Heart right ventricle (tissue), 16 donors: ENCODE data around the gene PRKCE. TPM values are rescaled to one million over a fixed set of nuclear protein-coding genes. Genes with fewer than 3 reads are reported as not detected.
A peak's percentile ranks its signal among the peaks of the same experiment; 100 is the strongest.

Experiments used
- ATAC-seq, 8 donors: fragments of 200-7000 bp; cut with Tn5 transposase; one replicate each; pipeline ENCODE4 v1.9.1; 2020; ENCODE audit warnings: mild to moderate bottlenecking in 8 of 8, moderate library complexity in 8 of 8, moderate number of reproducible peaks in 1 of 8
- DNase-seq, 2 donors: peaks; one replicate each; pipeline ENCODE4 v3.0.0-alpha.2; 2020
- H3K27ac ChIP-seq, 10 donors: fragments of 200-600 bp; sonication (generic) in 2 of 10; one replicate each; pipeline versions ENCODE4 v1.5.0 to v1.8.0; 2020 to 2022; ENCODE audit warnings: mild to moderate bottlenecking in 3 of 10
- H3K27me3 ChIP-seq, 7 donors: fragments of 200-600 bp; one replicate each; pipeline ENCODE4 v1.8.0; 2021 to 2022; ENCODE audit warnings: mild to moderate bottlenecking in 2 of 7
- H3K36me3 ChIP-seq, 9 donors: fragments of 200-600 bp; sonication (generic) in 1 of 9; one replicate each; pipeline versions ENCODE4 v1.5.0 to v1.8.0; 2020 to 2022; ENCODE audit warnings: mild to moderate bottlenecking in 2 of 9
- H3K4me1 ChIP-seq, 9 donors: fragments of 200-600 bp; sonication (generic) in 1 of 9; one replicate each; pipeline versions ENCODE4 v1.5.0 to v1.8.0; 2020 to 2022; ENCODE audit warnings: mild to moderate bottlenecking in 4 of 9
- H3K4me3 ChIP-seq, 10 donors: fragments of 200-600 bp; sonication (generic) in 2 of 10; one replicate each; pipeline versions ENCODE4 v1.5.0 to v1.8.0; 2020 to 2022; ENCODE audit warnings: mild to moderate bottlenecking in 7 of 10, moderate library complexity in 2 of 10
- H3K9me3 ChIP-seq, 11 donors: fragments of 200-600 bp in 10 of 11; sonication (generic) in 2 of 11; one replicate each; pipeline versions ENCODE4 v1.5.0 to v1.8.0; 2013 to 2022; ENCODE audit warnings: mild to moderate bottlenecking in 2 of 11, control low read depth in 1 of 11, moderate library complexity in 1 of 11
- CTCF ChIP-seq, 9 donors: fragments of 200-600 bp; sonication (generic) in 2 of 9; IDR thresholded peaks; one replicate each; pipeline versions ENCODE4 v1.5.0 to v1.8.0; 2021 to 2022; ENCODE audit warnings: antibody characterized with exemption in 9 of 9, mild to moderate bottlenecking in 5 of 9, moderate library complexity in 1 of 9
- WGBS, 2 donors: extraction: QIAGEN DNeasy Blood & Tissue Kit; methylation state at CpG; one replicate each; pipeline ENCODE4 v1.1.7; 2013; ENCODE audit warnings: inconsistent platforms in 1 of 2; 5-methylcytosine and 5-hydroxymethylcytosine counted together
- intact Hi-C, 10 donors: fragments of 100-400 bp; cut with DNase I; formaldehyde crosslinking; loops; one replicate each; pipeline versions ENCODE4 v1.11.1 to v1.14.2; 2022
- polyA plus RNA-seq, 2 donors: library from polyadenylated mRNA; stranded (reverse); fragments of 200-250 nt; gene quantifications; one replicate each; pipeline ENCODE4 v1.2.3, GENCODE V29; 2013
- total RNA-seq, 10 donors: library from RNA; stranded (reverse); fragmentation: NEBNext Ultra II Directional in 3 of 10; extraction: Animal tissue kit (Norgen Biotek cat#: 25700) in 3 of 10; gene quantifications; one replicate each; pipeline versions ENCODE4 v1.2.1 to v1.2.4, GENCODE V29; 2021 to 2023
- donor health status: Arrhythmogenic right ventricular cardiomyopathy.
- donor health status: ischemic (EF 13 %, LVEDD 7.1; RV severe dilation, severe dysfunction).
- donor health status: healthy with polysubstance abuse.
- donor health status: DM: no; HTN: yes; CAD: no.
- donor health status: DM: no; HTN: no; CAD: no.
- donor health status: ischemic (EF 25% LVEDD 6.9; RV normal size, moderate dysfunction).
- donor health status: ischemic (EF 25% LVEDD 5.7; RV mildly dilated, moderate dysfunction).
- donor health status: healthy.
- donor health status: DM: yes; HTN: yes; CAD: no.
- donor health status: Ischemic cardiomyopathy.
- donor health status: ischemic (EF 35%, LVEDD 5.7; RV mildly dilated, moderate dysfunction).
- donor health status: nonischemic (EF 11% LVEDD 7.7; RV severe dilation, severe dysfunction).
- donor health status: DM: yes; HTN: yes; CAD: no.
- donor health status: PGD.
- donor health status: ischemic (EF 29% LVEDD 5.4; RV normal size, mild dysfunction).
- donor health status: nonischemic (EF 23%, LVEDD 6.1; RV moderate dilation, normal function).

PRKCE gene
- total and polyA plus RNA-seq, 12 donors, result 3.7 to 22.7 (median 16.7) TPM

DNA sequence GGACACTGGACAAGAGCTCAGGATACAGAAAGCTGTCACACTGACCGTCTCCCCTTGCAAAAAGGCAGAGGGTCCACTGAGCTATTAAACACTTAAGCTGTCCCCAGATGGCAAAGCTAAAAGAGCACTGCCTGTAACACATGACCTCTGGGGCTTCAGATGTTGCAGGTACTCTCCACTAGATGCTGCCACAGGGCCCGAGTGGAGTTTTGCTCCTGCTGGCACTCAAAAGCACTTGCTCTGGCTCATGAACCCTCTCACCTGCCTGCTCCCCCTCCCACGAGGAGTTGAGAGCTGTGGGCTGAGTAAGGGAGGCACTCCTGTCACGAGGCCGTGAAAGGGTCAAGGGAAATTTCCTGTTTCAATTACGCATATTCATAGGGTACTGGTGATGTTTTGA, 227.9 kb downstream of the PRKCE start:
- intact Hi-C loops, result no loop called here
- ATAC-seq, result no peak
- Histone ChIP-seq H3K4me3 (no peak overlapping the region), H3K36me3 (peaks cover 0 to 5% (median 0%) of the 10 kb centered on the region in 9 donors), H3K4me1 (peaks cover 18 to 34% (median 26%) of the 10 kb centered on the region in 9 donors), H3K27me3 (no peaks in the 10 kb centered on the region), H3K9me3 (peaks cover 0 to 37% (median 19%) of the 10 kb centered on the region in 11 donors), H3K27ac (no peak overlapping the region)
- WGBS, 2 donors, result 91 to 93% methylated on average over 6 of the region's 6 CpGs
- DNase-seq, result no peak
- peak in 1 of 9 donors; percentile 7 for TF ChIP-seq CTCF (IDR thresholded peaks at IDR 0.05)

DNA sequence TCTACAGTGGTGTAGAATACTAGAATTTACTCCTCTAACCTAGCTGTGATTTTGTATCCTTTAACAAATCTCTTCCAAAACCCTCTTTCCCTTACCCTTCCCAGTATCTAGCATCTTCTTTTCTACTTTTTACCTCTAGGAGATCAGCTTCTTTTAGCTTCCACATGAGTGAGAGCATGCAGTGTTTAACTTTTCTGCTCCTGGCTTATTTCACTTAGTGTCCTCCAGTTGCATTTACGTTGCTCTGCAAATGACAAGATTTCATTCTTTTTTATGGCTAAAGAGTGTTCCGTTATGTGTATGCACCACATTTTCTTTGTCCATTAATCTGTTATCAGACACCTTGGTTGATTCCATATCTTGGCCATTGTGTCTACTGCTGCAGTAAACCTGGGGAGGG, 228.5 kb downstream of the PRKCE start:
- peaks cover 0 to 37% (median 19%) of the 10 kb centered on the region in 11 donors for H3K9me3 ChIP-seq
- H3K4me3 ChIP-seq, result no peak overlapping the region
- H3K4me1 ChIP-seq, result peaks cover 18 to 38% (median 29%) of the 10 kb centered on the region in 9 donors
- intact Hi-C loops, result loop anchor here in 4 of 10 donors (5.0 to 10.0 kb wide), 3 partner anchors 42 to 55 kb away; no protein-coding TSS in a partner anchor
- DNase-seq (no peak), ATAC-seq (no peak)
- peaks cover 0 to 5% (median 0%) of the 10 kb centered on the region in 9 donors for H3K36me3 ChIP-seq
- 97% methylated on average over 2 of the region's 2 CpGs for WGBS, 2 donors
- no peak for TF ChIP-seq CTCF (IDR thresholded peaks at IDR 0.05)
- H3K27ac ChIP-seq, result no peak overlapping the region
- no peaks in the 10 kb centered on the region for H3K27me3 ChIP-seq

- peak overlapping the region in 7 of 10 donors; percentile 15 to 67 (median 52) for H3K27ac ChIP-seq
- 87 to 90% methylated on average over 7 of the region's 7 CpGs for WGBS, 2 donors
- H3K36me3 ChIP-seq, result peaks cover 0 to 5% (median 0%) of the 10 kb centered on the region in 9 donors
- ATAC-seq (no peak), DNase-seq (no peak)
- H3K9me3 ChIP-seq, result peaks cover 0 to 20% (median under 1%) of the 10 kb centered on the region in 11 donors
- TF ChIP-seq CTCF (IDR thresholded peaks at IDR 0.05), result no peak
- no peak overlapping the region for H3K4me3 ChIP-seq
- intact Hi-C loops, result loop anchor here in 4 of 10 donors (5.0 to 10.0 kb wide), 3 partner anchors 40 to 57 kb away; no protein-coding TSS in a partner anchor
- H3K27me3 ChIP-seq, result no peaks in the 10 kb centered on the region
- peaks cover 24 to 59% (median 49%) of the 10 kb centered on the region in 9 donors for H3K4me1 ChIP-seq
These were observed 230.6 kb downstream of the PRKCE start for GRCh38 chr2:45881970-45882581.

DNA sequence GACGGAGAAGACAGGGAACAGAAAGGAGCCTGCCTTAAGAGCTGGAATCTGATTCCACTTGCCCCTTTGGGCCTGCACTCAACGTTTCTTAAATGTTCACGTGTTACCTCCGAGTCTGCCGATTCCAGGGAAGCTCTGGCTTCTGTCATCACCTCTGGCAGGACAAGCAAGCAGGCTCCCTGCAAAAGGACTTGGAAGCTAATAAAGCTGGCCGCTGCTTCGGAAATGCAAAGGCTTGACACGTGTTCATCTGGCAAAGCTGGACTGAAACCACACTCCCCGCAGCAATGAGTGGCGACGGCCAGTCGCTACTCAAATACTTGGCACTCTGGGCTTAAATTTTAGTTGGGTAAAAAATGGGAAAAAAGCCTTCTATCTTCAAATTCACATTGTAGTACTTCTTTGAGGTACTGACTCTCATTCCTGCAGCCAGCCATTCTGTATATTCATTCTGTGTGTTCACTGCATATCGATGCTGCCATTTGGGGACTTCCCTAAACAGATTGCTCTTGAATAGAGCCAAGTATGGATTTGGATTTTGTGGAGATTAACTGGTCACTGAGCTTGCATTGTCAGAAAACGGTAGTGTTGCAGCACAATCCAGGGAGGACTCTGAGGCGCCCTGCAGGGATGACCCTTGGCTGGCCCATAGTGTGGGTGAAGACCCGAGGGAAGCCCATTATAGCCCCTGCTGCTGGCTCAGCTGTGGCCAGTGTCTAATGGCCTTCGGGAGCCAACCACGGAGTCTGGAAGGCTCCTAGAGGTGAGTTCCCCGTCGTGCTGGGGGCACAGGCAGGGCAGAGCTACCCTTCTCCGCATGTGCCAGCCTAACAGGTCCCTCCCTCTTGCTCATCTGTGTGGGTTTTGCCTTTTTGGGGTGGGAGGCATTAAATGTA, 231.5 kb downstream of the PRKCE start:
- TF ChIP-seq CTCF (IDR thresholded peaks at IDR 0.05), result no peak
- DNase-seq (peak; percentile 50 to 69), ATAC-seq (peak; percentile 20 to 85 (median 74))
- intact Hi-C loops, result loop anchor here in 4 of 10 donors (5.0 to 10.0 kb wide), 3 partner anchors 39 to 58 kb away; no protein-coding TSS in a partner anchor
- H3K9me3 ChIP-seq, result peaks cover 0 to 12% (median 0%) of the 10 kb centered on the region in 11 donors
- 39 to 48% methylated on average over 21 of the region's 21 CpGs for WGBS, 2 donors
- peak overlapping the region in 7 of 10 donors; percentile 15 to 67 (median 52) for H3K27ac ChIP-seq
- no peaks in the 10 kb centered on the region for H3K27me3 ChIP-seq
- H3K36me3 ChIP-seq, result peaks cover 0 to 3% (median 0%) of the 10 kb centered on the region in 9 donors
- H3K4me1 ChIP-seq, result peaks cover 24 to 66% (median 56%) of the 10 kb centered on the region in 9 donors
- no peak overlapping the region for H3K4me3 ChIP-seq
